Measurements from ENCODE around the gene ATP2B1.

ATP2B1 gene

GRCh38 chr12:89540586-89540985 is 168.1 kb downstream of the ATP2B1 start:
- Histone ChIP-seq H3K4me1 (ENCODE audit: control insufficient read depth, low read length) (peaks cover 14% of the 10 kb centered on the region), H3K27me3 (ENCODE audit: control insufficient read depth, low read length) (no peaks in the 10 kb centered on the region), H3K79me2 (ENCODE audit: control insufficient read depth, low read length) (no peaks in the 10 kb centered on the region), H3K36me3 (ENCODE audit: control insufficient read depth, low read length) (no peaks in the 10 kb centered on the region), H4K20me1 (ENCODE audit: control insufficient read depth, insufficient read depth, low read depth, low read length) (no peaks in the 10 kb centered on the region), H3K27ac (ENCODE audit: low read depth, low read length) (no peak overlapping the region), H3K9me2 (replicated peaks; ENCODE audit: control insufficient read depth, low read length) (no peaks in the 10 kb centered on the region), H3F3A (ENCODE audit: control insufficient read depth, insufficient read depth) (no peaks in the 10 kb centered on the region), H3K9me3 (ENCODE audit: control insufficient read depth, insufficient read depth, low read length) (no peaks in the 10 kb centered on the region), H3K4me2 (ENCODE audit: low read length) (no peak overlapping the region), H3K4me3 (ENCODE audit: low read length) (no peak overlapping the region)
- TF ChIP-seq CTCF (IDR thresholded peaks at IDR 0.05; ENCODE audit: low read depth, low read length, poor library complexity, severe bottlenecking) (no peak), EZH2phosphoT487 (IDR thresholded peaks at IDR 0.05; ENCODE audit: borderline replicate concordance, low read length) (no peak)

DNA sequence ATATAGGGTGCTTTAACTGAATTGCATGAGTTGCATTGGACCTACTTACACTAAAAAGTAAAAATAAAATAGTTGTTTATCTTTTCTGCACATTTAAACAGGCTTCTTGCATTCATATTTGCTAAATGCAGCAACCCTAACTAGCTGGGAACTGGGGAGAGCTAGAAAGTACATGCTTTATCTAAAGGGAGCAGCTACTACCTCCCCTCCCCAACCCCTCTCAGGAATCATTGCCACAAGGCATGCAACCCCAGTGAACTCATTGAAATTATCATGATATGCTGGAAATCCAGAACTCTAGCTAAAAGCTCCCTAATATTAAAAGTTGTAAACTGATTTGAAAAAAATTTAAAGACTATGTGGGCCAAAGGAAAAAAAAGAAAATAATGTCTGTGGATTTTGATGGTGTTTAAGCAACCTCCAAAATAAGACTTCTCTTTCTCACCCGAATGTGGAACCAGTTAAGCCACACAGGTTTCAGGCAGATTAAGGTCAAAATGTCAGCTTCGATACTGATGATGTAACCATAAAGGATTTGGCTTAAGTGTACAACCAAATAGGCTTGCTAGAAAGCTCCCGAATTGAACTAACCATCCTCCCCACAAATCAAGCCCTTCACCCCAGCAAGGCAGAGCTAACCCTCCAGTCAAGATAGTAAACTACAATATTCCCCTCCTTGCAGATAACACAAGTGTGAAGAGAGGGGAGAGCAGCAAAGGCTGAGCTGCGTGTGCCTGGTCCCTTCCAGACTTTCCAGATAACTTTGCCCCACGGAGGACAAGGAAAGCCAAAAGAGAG is 169.0 kb downstream of the ATP2B1 start:
- H3K4me1 ChIP-seq (ENCODE audit: control insufficient read depth, low read length): peaks cover 8% of the 10 kb centered on the region
- H3F3A ChIP-seq (ENCODE audit: control insufficient read depth, insufficient read depth): no peaks in the 10 kb centered on the region
- H3K4me2 ChIP-seq (ENCODE audit: low read length): no peak overlapping the region
- no peaks in the 10 kb centered on the region for H3K9me2 ChIP-seq (replicated peaks; ENCODE audit: control insufficient read depth, low read length)
- H3K27ac ChIP-seq (ENCODE audit: low read depth, low read length): no peak overlapping the region
- H3K4me3 ChIP-seq (ENCODE audit: low read length): no peak overlapping the region
- no peaks in the 10 kb centered on the region for H3K9me3 ChIP-seq (ENCODE audit: control insufficient read depth, insufficient read depth, low read length)
- no peaks in the 10 kb centered on the region for H4K20me1 ChIP-seq (ENCODE audit: control insufficient read depth, insufficient read depth, low read depth, low read length)
- H3K27me3 ChIP-seq (ENCODE audit: control insufficient read depth, low read length): no peaks in the 10 kb centered on the region
- no peaks in the 10 kb centered on the region for H3K36me3 ChIP-seq (ENCODE audit: control insufficient read depth, low read length)
- no peaks in the 10 kb centered on the region for H3K79me2 ChIP-seq (ENCODE audit: control insufficient read depth, low read length)
- TF ChIP-seq EZH2phosphoT487 (IDR thresholded peaks at IDR 0.05; ENCODE audit: borderline replicate concordance, low read length) (no peak), CTCF (IDR thresholded peaks at IDR 0.05; ENCODE audit: low read depth, low read length, poor library complexity, severe bottlenecking) (no peak)

- no peak overlapping the region for H3K4me2 ChIP-seq (ENCODE audit: low read length)
- H3K79me2 ChIP-seq (ENCODE audit: control insufficient read depth, low read length): no peaks in the 10 kb centered on the region
- TF ChIP-seq CTCF (IDR thresholded peaks at IDR 0.05; ENCODE audit: low read depth, low read length, poor library complexity, severe bottlenecking) (no peak), EZH2phosphoT487 (IDR thresholded peaks at IDR 0.05; ENCODE audit: borderline replicate concordance, low read length) (no peak)
- no peaks in the 10 kb centered on the region for H3K9me3 ChIP-seq (ENCODE audit: control insufficient read depth, insufficient read depth, low read length)
- H3F3A ChIP-seq (ENCODE audit: control insufficient read depth, insufficient read depth): no peaks in the 10 kb centered on the region
- no peaks in the 10 kb centered on the region for H3K9me2 ChIP-seq (replicated peaks; ENCODE audit: control insufficient read depth, low read length)
- no peak overlapping the region for H3K4me3 ChIP-seq (ENCODE audit: low read length)
- no peak overlapping the region for H3K27ac ChIP-seq (ENCODE audit: low read depth, low read length)
- no peaks in the 10 kb centered on the region for H3K27me3 ChIP-seq (ENCODE audit: control insufficient read depth, low read length)
- H4K20me1 ChIP-seq (ENCODE audit: control insufficient read depth, insufficient read depth, low read depth, low read length): no peaks in the 10 kb centered on the region
- H3K36me3 ChIP-seq (ENCODE audit: control insufficient read depth, low read length): no peaks in the 10 kb centered on the region
- H3K4me1 ChIP-seq (ENCODE audit: control insufficient read depth, low read length): peaks cover 7% of the 10 kb centered on the region
Observed at GRCh38 chr12:89538897-89539296, 169.7 kb downstream of the ATP2B1 start.
